HFF-Myc (cell line): Measurements from ENCODE around the gene FNDC3A.

Source experiments
- DNase-seq: peaks from one replicate; pipeline ENCODE4 v3.0.0-alpha.2; 2011; ENCODE audit warnings: low read depth; ENCODE audit errors: extremely low read depth
- H3K4me3 ChIP-seq: replicated peaks from 2 replicates; pipeline ENCODE4 v1.5.1; 2011; ENCODE audit warnings: low read depth, mild to moderate bottlenecking, control low read depth, low read length
- TF ChIP-seq, protein P1 (sequence below): IDR thresholded peaks from 2 replicates; pipeline ENCODE4 v1.5.1; 2012; ENCODE audit warnings: mild to moderate bottlenecking, low read depth, low read length, control low read depth; ENCODE audit errors: missing control alignments

The FNDC3A gene

DNA sequence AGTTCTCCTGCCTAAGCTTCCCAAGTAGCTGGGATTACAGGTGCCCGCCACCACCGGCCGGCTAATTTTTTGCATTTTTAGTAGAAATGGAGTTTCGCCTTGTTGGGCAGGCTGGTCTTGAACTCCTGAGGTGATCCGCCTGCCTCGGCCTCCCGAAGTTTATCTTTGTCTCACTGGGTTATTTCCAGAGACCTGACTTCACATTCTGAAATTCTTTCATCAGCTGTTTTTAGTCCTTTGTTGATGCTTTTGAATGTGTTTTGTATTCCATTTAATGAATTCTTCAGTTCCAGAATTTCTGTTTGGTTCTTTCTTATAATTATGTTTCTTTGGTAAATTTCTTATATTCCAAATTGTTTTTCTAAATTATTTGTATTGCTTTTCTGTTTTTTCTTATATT, 189.0 kb downstream of the FNDC3A start:
- DNase-seq = no peak
- TF ChIP-seq, protein P1, sequence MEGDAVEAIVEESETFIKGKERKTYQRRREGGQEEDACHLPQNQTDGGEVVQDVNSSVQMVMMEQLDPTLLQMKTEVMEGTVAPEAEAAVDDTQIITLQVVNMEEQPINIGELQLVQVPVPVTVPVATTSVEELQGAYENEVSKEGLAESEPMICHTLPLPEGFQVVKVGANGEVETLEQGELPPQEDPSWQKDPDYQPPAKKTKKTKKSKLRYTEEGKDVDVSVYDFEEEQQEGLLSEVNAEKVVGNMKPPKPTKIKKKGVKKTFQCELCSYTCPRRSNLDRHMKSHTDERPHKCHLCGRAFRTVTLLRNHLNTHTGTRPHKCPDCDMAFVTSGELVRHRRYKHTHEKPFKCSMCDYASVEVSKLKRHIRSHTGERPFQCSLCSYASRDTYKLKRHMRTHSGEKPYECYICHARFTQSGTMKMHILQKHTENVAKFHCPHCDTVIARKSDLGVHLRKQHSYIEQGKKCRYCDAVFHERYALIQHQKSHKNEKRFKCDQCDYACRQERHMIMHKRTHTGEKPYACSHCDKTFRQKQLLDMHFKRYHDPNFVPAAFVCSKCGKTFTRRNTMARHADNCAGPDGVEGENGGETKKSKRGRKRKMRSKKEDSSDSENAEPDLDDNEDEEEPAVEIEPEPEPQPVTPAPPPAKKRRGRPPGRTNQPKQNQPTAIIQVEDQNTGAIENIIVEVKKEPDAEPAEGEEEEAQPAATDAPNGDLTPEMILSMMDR = no peak
- H3K4me3 ChIP-seq = no peak overlapping the region

DNA sequence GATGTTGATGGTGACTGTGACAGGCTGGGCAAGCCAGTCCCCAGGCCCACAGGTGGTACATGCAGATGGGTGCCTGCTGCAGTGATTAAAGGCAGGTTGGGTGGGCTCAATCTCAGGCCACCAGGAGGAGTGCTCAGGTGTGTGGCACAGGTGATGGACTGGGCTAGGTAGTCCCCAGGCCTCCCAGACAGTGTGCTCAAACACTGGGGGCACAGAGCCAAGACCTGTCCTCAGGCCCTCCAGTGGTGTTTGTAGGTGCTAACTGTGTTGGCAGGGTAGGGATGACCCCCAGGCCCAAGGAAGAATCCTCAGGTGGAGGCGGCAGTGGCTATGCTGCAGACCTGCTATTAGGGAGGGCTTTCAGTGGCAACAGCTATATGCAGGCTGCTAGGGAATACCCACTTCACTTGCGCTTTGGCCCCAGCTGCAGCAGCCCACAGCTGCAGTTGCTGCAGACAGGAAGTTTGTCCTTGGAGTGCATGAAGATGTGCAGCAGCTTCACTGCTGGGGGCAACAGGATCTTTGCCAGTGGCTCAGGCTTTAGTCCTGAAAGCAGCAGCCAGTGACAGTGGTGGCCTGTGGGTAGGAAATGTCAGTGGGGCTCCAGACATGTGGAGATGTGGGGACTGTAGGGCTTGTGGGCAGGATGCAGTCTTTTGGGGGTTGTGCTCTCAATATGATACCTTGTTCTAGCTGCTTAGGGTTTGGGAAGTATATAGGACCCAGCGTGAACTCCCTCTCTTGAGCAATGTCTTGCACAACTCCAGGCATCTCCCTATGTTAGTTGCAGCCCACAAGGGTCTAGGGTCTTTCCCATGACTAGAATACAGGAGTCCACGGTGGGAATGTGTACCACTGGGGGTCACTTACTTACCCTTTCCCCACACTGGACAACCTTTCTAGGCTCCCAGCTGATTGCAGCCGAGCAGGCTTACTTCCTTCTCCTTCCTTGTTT, 190.4 kb downstream of the FNDC3A start:
- H3K4me3 ChIP-seq = no peak overlapping the region
- TF ChIP-seq, protein P1 = no peak
- no peak for DNase-seq

DNA sequence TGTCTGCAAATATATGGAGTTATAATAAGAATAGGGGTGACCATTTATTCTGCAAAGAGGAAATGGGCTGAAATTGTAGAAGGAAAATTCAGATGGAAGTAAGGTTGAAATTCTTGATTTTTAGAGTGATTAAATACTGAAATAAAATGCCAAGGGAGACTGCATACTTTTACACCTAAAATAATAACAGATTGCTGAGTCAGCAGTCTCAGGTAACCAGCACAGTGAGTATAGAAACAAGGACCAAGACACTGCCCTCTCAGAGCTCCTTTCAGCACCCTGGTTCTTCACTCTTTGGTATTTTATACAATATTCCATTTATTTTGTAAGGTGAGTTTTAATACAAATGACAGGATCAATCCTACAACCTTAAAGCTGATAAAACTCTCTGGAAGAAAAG, 195.6 kb downstream of the FNDC3A start:
- DNase-seq = no peak
- TF ChIP-seq, protein P1 = no peak
- H3K4me3 ChIP-seq = no peak overlapping the region

DNA sequence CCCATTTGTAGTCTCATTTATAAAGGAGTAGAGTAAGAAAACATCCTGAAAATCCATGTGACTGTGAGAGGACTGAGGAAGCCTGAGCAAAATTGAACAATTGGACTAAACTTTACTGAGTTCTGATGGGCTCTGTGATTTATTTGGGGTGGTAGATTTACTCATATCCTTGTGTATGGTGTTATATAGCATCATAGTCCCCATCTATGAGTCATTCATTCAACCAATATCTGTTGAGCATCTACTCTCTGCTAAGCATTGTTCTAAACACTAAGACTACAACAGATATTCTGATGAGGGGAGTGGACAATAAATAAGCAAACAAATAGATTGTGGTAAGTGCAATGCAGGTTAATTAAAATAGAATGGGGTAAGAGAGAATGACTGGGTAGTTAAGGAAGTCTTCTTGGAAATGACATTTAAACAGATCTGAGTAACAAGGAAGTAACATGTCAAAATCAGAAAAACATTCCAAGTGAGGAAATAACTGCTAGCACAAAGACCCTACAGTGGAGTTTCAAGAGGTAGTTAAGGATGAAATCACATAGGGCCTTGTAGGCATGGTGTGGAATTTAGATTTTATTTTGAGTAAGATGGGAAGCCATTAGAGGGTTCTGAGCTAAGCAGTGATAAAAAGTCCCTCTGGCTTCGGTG, 208.1 kb downstream of the FNDC3A start:
- TF ChIP-seq, protein P1 = no peak
- H3K4me3 ChIP-seq = no peak overlapping the region
- no peak for DNase-seq

DNA sequence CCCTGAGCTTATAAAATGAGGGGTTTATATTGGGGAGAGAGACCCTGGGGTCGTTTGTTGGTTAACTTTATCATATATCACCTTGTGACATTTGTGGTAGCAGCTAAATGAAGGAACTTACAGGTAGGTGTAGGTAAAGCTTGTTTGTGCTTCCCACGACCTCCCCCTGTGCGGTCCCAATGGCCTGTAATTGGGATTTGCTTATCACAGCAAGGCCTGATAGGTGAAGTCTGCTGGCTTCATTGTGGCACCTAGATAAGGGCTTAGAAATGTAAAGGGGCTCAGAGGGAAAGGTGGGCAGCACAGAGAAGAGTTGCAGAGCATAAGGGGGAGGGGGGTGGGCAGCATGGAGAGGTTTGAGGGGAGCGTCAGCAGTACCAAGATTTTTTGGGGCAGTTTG, 208.9 kb downstream of the FNDC3A start:
- DNase-seq = no peak
- TF ChIP-seq, protein P1 = no peak
- no peak overlapping the region for H3K4me3 ChIP-seq

DNA sequence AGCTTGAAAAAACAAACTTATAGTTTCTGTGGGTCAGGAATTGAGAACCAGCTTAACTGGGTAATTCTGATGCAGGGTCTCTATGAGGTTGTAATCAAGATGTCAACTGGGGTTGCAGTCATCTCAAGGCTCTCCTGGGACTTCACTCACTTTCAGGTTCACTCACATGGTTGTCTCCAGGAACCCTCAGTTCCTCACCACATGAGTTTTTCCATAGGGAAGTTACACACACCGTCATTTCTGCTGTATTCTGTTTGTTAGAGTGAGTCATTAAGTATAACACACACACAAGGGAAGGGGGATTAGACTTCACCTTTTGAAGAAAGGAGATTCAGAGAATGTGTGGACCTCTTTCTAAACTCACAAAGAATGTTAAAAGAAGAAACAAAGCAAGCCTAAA, 209.6 kb downstream of the FNDC3A start:
- DNase-seq = no peak
- no peak overlapping the region for H3K4me3 ChIP-seq
- TF ChIP-seq, protein P1 = no peak
